ENCODE measurements around the gene PTPRM.

The PTPRM gene

GRCh38 chr18:8011361-8011760 lies 444.2 kb downstream of the PTPRM start:
- FAIRE-seq, result no peak

GRCh38 chr18:8011906-8012305 lies 444.8 kb downstream of the PTPRM start:
- DNase-seq (ENCODE audit: insufficient read length, low spot score), result no peak
- TF ChIP-seq POU2F2 (IDR thresholded peaks at IDR 0.05; ENCODE audit: low read depth, low read length) (no peak), POLR2A (IDR thresholded peaks at IDR 0.05; ENCODE audit: low read depth, low read length) (no peak), PAX5 (IDR thresholded peaks at IDR 0.05; ENCODE audit: insufficient read depth, low read length, severe bottlenecking) (no peak), TAF1 (IDR thresholded peaks at IDR 0.05; ENCODE audit: low read depth, low read length) (no peak), POLR2AphosphoS5 (IDR thresholded peaks at IDR 0.05; ENCODE audit: low read depth, low read length) (no peak), SPI1 (IDR thresholded peaks at IDR 0.05; ENCODE audit: low read depth, low read length) (no peak)
- FAIRE-seq, result no peak

More at GRCh38 chr18:8011361-8011760, 444.2 kb downstream of the PTPRM start:
- no peak for DNase-seq (ENCODE audit: insufficient read length, low spot score)
- TF ChIP-seq POU2F2 (IDR thresholded peaks at IDR 0.05; ENCODE audit: low read depth, low read length) (no peak), TAF1 (IDR thresholded peaks at IDR 0.05; ENCODE audit: low read depth, low read length) (no peak), PAX5 (IDR thresholded peaks at IDR 0.05; ENCODE audit: insufficient read depth, low read length, severe bottlenecking) (no peak), SPI1 (IDR thresholded peaks at IDR 0.05; ENCODE audit: low read depth, low read length) (no peak), POLR2A (IDR thresholded peaks at IDR 0.05; ENCODE audit: low read depth, low read length) (no peak), POLR2AphosphoS5 (IDR thresholded peaks at IDR 0.05; ENCODE audit: low read depth, low read length) (no peak)

DNA sequence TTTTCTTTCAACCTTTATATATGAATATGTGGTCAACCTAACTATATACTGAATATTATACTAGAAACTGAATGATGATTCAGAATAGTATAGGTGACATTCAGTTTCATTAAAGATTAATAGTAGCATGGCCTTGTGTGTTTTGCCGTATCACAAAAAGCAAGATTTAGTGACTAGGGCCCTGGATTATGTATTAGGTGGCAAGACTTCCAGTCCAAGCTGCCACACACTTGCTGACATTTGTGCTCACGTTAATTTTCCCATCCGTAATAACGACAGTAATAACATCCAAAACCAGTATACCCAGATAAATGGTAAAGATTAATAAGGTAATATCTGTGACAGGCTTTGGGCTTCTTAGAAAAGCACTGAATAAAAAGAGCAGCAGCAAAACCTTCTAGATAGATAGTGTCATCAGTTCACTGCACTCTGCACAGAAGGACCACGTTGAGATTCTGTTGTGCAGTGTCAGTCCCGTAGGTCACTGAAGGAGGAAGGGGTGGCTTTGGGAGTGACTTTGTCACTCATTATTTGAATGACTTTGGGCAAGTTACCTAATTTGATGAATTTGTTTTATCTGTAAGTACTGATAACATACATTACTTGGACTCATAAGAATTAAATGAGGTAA lies 451.7 kb downstream of the PTPRM start:
- no peak for TF ChIP-seq SPI1 (IDR thresholded peaks at IDR 0.05; ENCODE audit: low read depth, low read length)
- no peak for TF ChIP-seq POLR2A (IDR thresholded peaks at IDR 0.05; ENCODE audit: low read depth, low read length)
- TF ChIP-seq PAX5 (IDR thresholded peaks at IDR 0.05; ENCODE audit: insufficient read depth, low read length, severe bottlenecking), result no peak
- no peak for TF ChIP-seq POU2F2 (IDR thresholded peaks at IDR 0.05; ENCODE audit: low read depth, low read length)
- no peak for TF ChIP-seq POLR2AphosphoS5 (IDR thresholded peaks at IDR 0.05; ENCODE audit: low read depth, low read length)
- no peak for TF ChIP-seq TAF1 (IDR thresholded peaks at IDR 0.05; ENCODE audit: low read depth, low read length)
- FAIRE-seq (no peak), DNase-seq (ENCODE audit: insufficient read length, low spot score) (no peak)

DNA sequence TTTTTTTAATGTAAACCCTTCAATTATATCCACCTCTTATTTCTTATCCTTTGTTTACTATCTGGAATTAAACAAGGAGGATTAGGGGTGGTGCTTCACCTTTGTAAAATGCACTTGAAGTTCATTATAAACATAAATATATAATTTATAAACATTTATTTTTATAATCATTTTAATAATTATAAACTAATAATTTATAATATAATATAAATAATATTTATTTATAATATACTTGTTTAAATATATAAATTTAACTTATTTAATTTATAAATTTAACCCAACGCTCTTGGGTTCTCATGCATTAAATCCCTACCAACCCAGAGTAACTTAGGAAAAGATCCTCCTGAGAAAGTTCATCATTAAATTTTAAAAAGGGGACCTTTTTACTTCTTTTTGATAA lies 452.5 kb downstream of the PTPRM start:
- TF ChIP-seq POU2F2 (IDR thresholded peaks at IDR 0.05; ENCODE audit: low read depth, low read length), result no peak
- TF ChIP-seq POLR2AphosphoS5 (IDR thresholded peaks at IDR 0.05; ENCODE audit: low read depth, low read length), result no peak
- TF ChIP-seq POLR2A (IDR thresholded peaks at IDR 0.05; ENCODE audit: low read depth, low read length), result no peak
- TF ChIP-seq SPI1 (IDR thresholded peaks at IDR 0.05; ENCODE audit: low read depth, low read length), result no peak
- no peak for TF ChIP-seq TAF1 (IDR thresholded peaks at IDR 0.05; ENCODE audit: low read depth, low read length)
- TF ChIP-seq PAX5 (IDR thresholded peaks at IDR 0.05; ENCODE audit: insufficient read depth, low read length, severe bottlenecking), result no peak
- FAIRE-seq, result no peak
- DNase-seq (ENCODE audit: insufficient read length, low spot score), result no peak

DNA sequence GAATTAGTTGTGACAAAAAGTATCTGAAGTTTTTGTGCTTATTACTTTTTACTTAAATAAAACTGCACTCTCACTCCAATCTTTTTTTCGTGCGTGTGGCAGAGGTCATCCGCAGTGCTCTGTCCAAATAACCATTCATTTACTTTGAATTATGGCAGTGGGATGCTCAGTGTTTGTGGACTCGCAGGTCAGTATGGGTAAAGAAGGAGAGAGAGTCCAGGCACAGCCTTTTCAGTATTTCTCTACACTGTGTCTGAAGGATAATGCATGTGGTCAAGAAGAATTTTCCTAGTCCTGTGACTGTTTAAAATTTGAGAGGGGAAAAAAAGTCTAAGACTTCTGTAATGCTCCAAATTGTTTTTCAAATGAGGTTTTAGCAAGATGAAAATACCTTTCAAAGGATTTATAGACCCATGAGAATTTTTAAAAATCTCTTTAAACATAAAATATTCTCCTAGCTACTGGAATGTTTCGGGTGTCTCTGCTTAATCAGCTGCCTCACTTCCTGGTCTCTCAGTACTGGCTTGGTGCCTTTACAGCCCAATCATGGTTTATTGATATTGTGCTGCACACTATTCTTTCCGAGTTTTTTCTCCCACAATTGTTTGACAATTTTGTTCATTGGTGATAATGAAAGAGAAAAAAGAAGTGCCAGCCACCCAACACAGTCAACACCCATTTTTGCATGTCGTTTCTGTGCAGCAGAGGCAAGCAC lies 453.2 kb downstream of the PTPRM start:
- FAIRE-seq, result no peak
- TF ChIP-seq POU2F2 (IDR thresholded peaks at IDR 0.05; ENCODE audit: low read depth, low read length) (no peak), POLR2A (IDR thresholded peaks at IDR 0.05; ENCODE audit: low read depth, low read length) (no peak), TAF1 (IDR thresholded peaks at IDR 0.05; ENCODE audit: low read depth, low read length) (no peak), PAX5 (IDR thresholded peaks at IDR 0.05; ENCODE audit: insufficient read depth, low read length, severe bottlenecking) (no peak), POLR2AphosphoS5 (IDR thresholded peaks at IDR 0.05; ENCODE audit: low read depth, low read length) (no peak), SPI1 (IDR thresholded peaks at IDR 0.05; ENCODE audit: low read depth, low read length) (no peak)
- no peak for DNase-seq (ENCODE audit: insufficient read length, low spot score)

DNA sequence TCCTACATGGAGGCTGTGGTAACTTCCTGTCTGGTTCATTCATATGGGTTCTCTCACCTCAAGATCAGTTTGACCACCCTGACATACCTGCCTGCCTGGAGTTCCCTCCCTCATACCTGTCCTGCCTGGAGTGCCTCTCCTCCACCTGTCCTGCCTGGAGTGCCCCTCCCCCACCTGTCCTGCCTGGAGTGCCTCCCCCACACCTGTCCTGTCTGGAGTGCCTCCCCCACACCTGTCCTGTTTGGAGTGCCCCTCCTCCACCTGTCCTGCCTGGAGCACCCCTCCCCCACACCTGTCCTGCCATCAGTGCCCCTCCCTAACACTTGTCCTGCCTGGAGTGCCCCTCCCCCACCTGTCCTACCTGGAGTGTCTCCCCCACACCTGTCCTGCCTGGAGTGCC lies 461.9 kb downstream of the PTPRM start:
- TF ChIP-seq TAF1 (IDR thresholded peaks at IDR 0.05; ENCODE audit: low read depth, low read length) (no peak), POU2F2 (IDR thresholded peaks at IDR 0.05; ENCODE audit: low read depth, low read length) (no peak), SPI1 (IDR thresholded peaks at IDR 0.05; ENCODE audit: low read depth, low read length) (no peak), PAX5 (IDR thresholded peaks at IDR 0.05; ENCODE audit: insufficient read depth, low read length, severe bottlenecking) (no peak), POLR2A (IDR thresholded peaks at IDR 0.05; ENCODE audit: low read depth, low read length) (no peak), POLR2AphosphoS5 (IDR thresholded peaks at IDR 0.05; ENCODE audit: low read depth, low read length) (no peak)
- FAIRE-seq, result no peak
- no peak for DNase-seq (ENCODE audit: insufficient read length, low spot score)

DNA sequence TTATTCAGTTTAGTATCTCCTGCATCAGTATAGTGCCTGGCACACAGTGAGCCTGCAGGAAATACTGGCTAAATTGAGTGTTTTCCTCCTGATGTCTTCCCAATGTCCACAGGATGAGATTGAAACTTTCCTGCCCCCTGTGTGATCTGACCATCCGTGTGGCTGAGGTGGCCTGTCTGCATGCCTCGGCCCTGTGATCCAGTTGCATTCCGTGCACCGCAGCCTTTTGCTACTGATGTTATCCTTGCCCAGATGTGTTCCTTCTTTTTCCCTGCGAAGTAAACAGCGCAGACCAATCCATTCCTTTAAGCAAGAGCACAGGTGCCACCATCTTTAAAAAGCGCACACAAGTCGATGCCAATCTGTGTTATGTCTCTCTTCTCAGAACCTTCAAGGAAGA lies 462.6 kb downstream of the PTPRM start:
- DNase-seq (ENCODE audit: insufficient read length, low spot score) (no peak), FAIRE-seq (no peak)
- TF ChIP-seq PAX5 (IDR thresholded peaks at IDR 0.05; ENCODE audit: insufficient read depth, low read length, severe bottlenecking) (no peak), SPI1 (IDR thresholded peaks at IDR 0.05; ENCODE audit: low read depth, low read length) (no peak), POLR2A (IDR thresholded peaks at IDR 0.05; ENCODE audit: low read depth, low read length) (no peak), TAF1 (IDR thresholded peaks at IDR 0.05; ENCODE audit: low read depth, low read length) (no peak), POLR2AphosphoS5 (IDR thresholded peaks at IDR 0.05; ENCODE audit: low read depth, low read length) (no peak), POU2F2 (IDR thresholded peaks at IDR 0.05; ENCODE audit: low read depth, low read length) (no peak)

- TF ChIP-seq SPI1 (IDR thresholded peaks at IDR 0.05; ENCODE audit: low read depth, low read length), result no peak
- no peak for TF ChIP-seq PAX5 (IDR thresholded peaks at IDR 0.05; ENCODE audit: insufficient read depth, low read length, severe bottlenecking)
- TF ChIP-seq TAF1 (IDR thresholded peaks at IDR 0.05; ENCODE audit: low read depth, low read length), result no peak
- no peak for TF ChIP-seq POLR2A (IDR thresholded peaks at IDR 0.05; ENCODE audit: low read depth, low read length)
- no peak for TF ChIP-seq POU2F2 (IDR thresholded peaks at IDR 0.05; ENCODE audit: low read depth, low read length)
- TF ChIP-seq POLR2AphosphoS5 (IDR thresholded peaks at IDR 0.05; ENCODE audit: low read depth, low read length), result no peak
- FAIRE-seq, result no peak
- no peak for DNase-seq (ENCODE audit: insufficient read length, low spot score)
Measured at GRCh38 chr18:8030201-8030600, 463.1 kb downstream of the PTPRM start.

- TF ChIP-seq POLR2AphosphoS5 (IDR thresholded peaks at IDR 0.05; ENCODE audit: low read depth, low read length) (no peak), PAX5 (IDR thresholded peaks at IDR 0.05; ENCODE audit: insufficient read depth, low read length, severe bottlenecking) (no peak), POLR2A (IDR thresholded peaks at IDR 0.05; ENCODE audit: low read depth, low read length) (no peak), TAF1 (IDR thresholded peaks at IDR 0.05; ENCODE audit: low read depth, low read length) (no peak), POU2F2 (IDR thresholded peaks at IDR 0.05; ENCODE audit: low read depth, low read length) (no peak), SPI1 (IDR thresholded peaks at IDR 0.05; ENCODE audit: low read depth, low read length) (no peak)
- FAIRE-seq (no peak), DNase-seq (ENCODE audit: insufficient read length, low spot score) (no peak)
Measured at GRCh38 chr18:8031496-8031895, 464.4 kb downstream of the PTPRM start.

All from GM12891 (cell line).